H9 (cell line): ENCODE measurements around the gene BCKDHB. TPM values are rescaled to one million over a fixed set of nuclear protein-coding genes. Genes with fewer than 3 reads are reported as not detected.

ENCODE experiments used
- DNase-seq: peaks from one replicate; pipeline ENCODE4 v3.0.0-alpha.2; 2017
- H2AFZ ChIP-seq: one replicate; pipeline ENCODE4 v1.6.1; 2013; ENCODE audit warnings: mild to moderate bottlenecking, low read length, control low read depth, moderate library complexity
- H2AK5ac ChIP-seq: 2 replicates; pipeline ENCODE4 v1.6.1; 2013; ENCODE audit warnings: low read length, control low read depth, mixed read lengths; ENCODE audit not compliant: insufficient read length
- H2BK120ac ChIP-seq: one replicate; pipeline ENCODE4 v1.6.1; 2013; ENCODE audit warnings: low read depth, mild to moderate bottlenecking, low read length, control low read depth, inconsistent platforms; ENCODE audit not compliant: poor library complexity, severe bottlenecking
- H2BK12ac ChIP-seq: 2 replicates; pipeline ENCODE4 v1.6.1; 2013; ENCODE audit warnings: low read length, control low read depth, mixed read lengths, low read depth; ENCODE audit not compliant: insufficient read length
- H2BK15ac ChIP-seq: 2 replicates; pipeline ENCODE4 v1.6.1; 2013; ENCODE audit warnings: low read depth, low read length, control low read depth
- H2BK20ac ChIP-seq: one replicate; pipeline ENCODE4 v1.6.1; 2013; ENCODE audit warnings: low read depth, mild to moderate bottlenecking, low read length, control low read depth, inconsistent platforms; ENCODE audit not compliant: poor library complexity, severe bottlenecking
- H2BK5ac ChIP-seq: 2 replicates; pipeline ENCODE4 v1.6.1; 2013; ENCODE audit warnings: low read length, control low read depth, mixed read lengths; ENCODE audit not compliant: insufficient read length
- H3K14ac ChIP-seq: 2 replicates; pipeline ENCODE4 v1.6.1; 2013; ENCODE audit warnings: low read length, control low read depth; ENCODE audit not compliant: insufficient read depth
- H3K18ac ChIP-seq: 2 replicates; pipeline ENCODE4 v1.6.1; 2013; ENCODE audit warnings: low read depth, mild to moderate bottlenecking, mixed read lengths, low read length, control low read depth; ENCODE audit not compliant: insufficient read length
- H3K23ac ChIP-seq: 2 replicates; pipeline ENCODE4 v1.6.1; 2013; ENCODE audit warnings: low read length, control low read depth, mixed read lengths, low read depth; ENCODE audit not compliant: insufficient read length
- H3K23me2 ChIP-seq: 2 replicates; pipeline ENCODE4 v1.6.1; 2013; ENCODE audit warnings: low read depth, mild to moderate bottlenecking, mixed read lengths, low read length, control low read depth; ENCODE audit not compliant: insufficient read length, poor library complexity, severe bottlenecking
- H3K27ac ChIP-seq: 2 replicates; pipeline ENCODE4 v1.5.1; 2013; ENCODE audit warnings: low read length, control low read depth, mixed read lengths, low read depth; ENCODE audit not compliant: insufficient read length
- H3K27me3 ChIP-seq: 2 replicates; pipeline ENCODE4 v1.6.1; 2013; ENCODE audit warnings: low read length, control low read depth, inconsistent platforms; ENCODE audit not compliant: insufficient read depth
- H3K4ac ChIP-seq: 2 replicates; pipeline ENCODE4 v1.6.1; 2013; ENCODE audit warnings: low read depth, mild to moderate bottlenecking, control low read depth, inconsistent platforms, low read length, moderate library complexity
- H3K4me1 ChIP-seq: 2 replicates; pipeline ENCODE4 v1.6.1; 2013; ENCODE audit warnings: low read length, control low read depth, inconsistent platforms; ENCODE audit not compliant: insufficient read depth
- H3K4me2 ChIP-seq: 2 replicates; pipeline ENCODE4 v1.6.1; 2013; ENCODE audit warnings: low read length, control low read depth, mixed read lengths; ENCODE audit not compliant: insufficient read length, insufficient read depth
- H3K56ac ChIP-seq: 2 replicates; pipeline ENCODE4 v1.6.1; 2013; ENCODE audit warnings: low read depth, mild to moderate bottlenecking, mixed read lengths, low read length, control low read depth; ENCODE audit not compliant: insufficient read length
- H3K79me1 ChIP-seq: 2 replicates; pipeline ENCODE4 v1.6.1; 2013; ENCODE audit warnings: low read depth, mild to moderate bottlenecking, moderate library complexity, low read length, control low read depth, inconsistent platforms; ENCODE audit not compliant: insufficient read depth, poor library complexity, severe bottlenecking
- H3K79me2 ChIP-seq: 2 replicates; pipeline ENCODE4 v1.6.1; 2013; ENCODE audit warnings: low read length, control low read depth, inconsistent platforms; ENCODE audit not compliant: insufficient read depth
- H3K9ac ChIP-seq: 2 replicates; pipeline ENCODE4 v1.6.1; 2013; ENCODE audit warnings: low read length, control low read depth, mixed read lengths; ENCODE audit not compliant: insufficient read length; ENCODE audit errors: extremely low read depth
- H3K9me3 ChIP-seq: one replicate; pipeline ENCODE4 v1.6.1; 2013; ENCODE audit warnings: low read depth, low read length, inconsistent platforms; ENCODE audit not compliant: control insufficient read depth
- H3T11ph ChIP-seq: one replicate; pipeline ENCODE4 v1.6.1; 2013; ENCODE audit warnings: mild to moderate bottlenecking, low read length, control low read depth, inconsistent platforms
- H4K20me1 ChIP-seq: one replicate; pipeline ENCODE4 v1.6.1; 2013; ENCODE audit not compliant: control insufficient read depth, insufficient read length, insufficient read depth
- H4K5ac ChIP-seq: 2 replicates; pipeline ENCODE4 v1.6.1; 2013; ENCODE audit warnings: low read depth, mild to moderate bottlenecking, mixed read lengths, low read length, control low read depth; ENCODE audit not compliant: insufficient read length
- H4K8ac ChIP-seq: replicated peaks from 2 replicates; pipeline ENCODE4 v1.6.1; 2013; ENCODE audit warnings: low read length, control low read depth, mixed read lengths, low read depth; ENCODE audit not compliant: insufficient read length
- H4K91ac ChIP-seq: 2 replicates; pipeline ENCODE4 v1.6.1; 2013; ENCODE audit warnings: low read depth, mild to moderate bottlenecking, moderate library complexity, mixed read lengths, low read length, control low read depth; ENCODE audit not compliant: insufficient read length
- H3K27ac Mint-ChIP-seq, 3 experiments: 2 replicates in 2 of 3; 3 replicates in 1 of 3; pipeline ENCODE4 v1.8.0; 2020 to 2021; ENCODE audit warnings: mixed read lengths in 3 of 3, mild to moderate bottlenecking in 1 of 3, moderate library complexity in 1 of 3
- H3K27me3 Mint-ChIP-seq: 2 replicates; pipeline ENCODE4 v1.8.0; 2021; ENCODE audit warnings: low read depth, mild to moderate bottlenecking, moderate library complexity, mixed read lengths
- H3K36me3 Mint-ChIP-seq, 3 experiments: 2 replicates in 2 of 3; 3 replicates in 1 of 3; pipeline ENCODE4 v1.8.0; 2020 to 2021; ENCODE audit warnings: low read depth in 3 of 3, mixed read lengths in 3 of 3; ENCODE audit not compliant: insufficient read depth in 1 of 3
- H3K4me1 Mint-ChIP-seq, 2 experiments: 2 replicates each; pipeline ENCODE4 v1.8.0; 2020; ENCODE audit warnings: mixed read lengths in 2 of 2
- H3K4me3 Mint-ChIP-seq, 2 experiments: 2 replicates in 1 of 2; 3 replicates in 1 of 2; pipeline ENCODE4 v1.8.0; 2020 to 2021; ENCODE audit warnings: mild to moderate bottlenecking in 2 of 2, mixed read lengths in 2 of 2, moderate library complexity in 1 of 2
- H3K9me3 Mint-ChIP-seq, 2 experiments: 2 replicates in 1 of 2; 3 replicates in 1 of 2; pipeline ENCODE4 v1.8.0; 2020; ENCODE audit warnings: mild to moderate bottlenecking in 2 of 2, mixed read lengths in 2 of 2, moderate library complexity in 1 of 2
- WGBS: extraction: QIAGEN DNeasy Blood & Tissue Kit; methylation state at CpG from one replicate; pipeline ENCODE4 v1.1.7; 2013; ENCODE audit warnings: missing lambda C conversion rate, low lambda C conversion rate, mixed read lengths; ENCODE audit not compliant: insufficient read length; ENCODE audit errors: extremely low coverage; 5-methylcytosine and 5-hydroxymethylcytosine counted together
- total RNA-seq: library from RNA; stranded (reverse); gene quantifications from 2 replicates; pipeline ENCODE4 v1.2.1, GENCODE V29; 2021
- TF ChIP-seq, protein P1 (sequence below): fragments of 200-600 bp; sonication (generic); conservative IDR thresholded peaks from 3 replicates; pipeline ENCODE4 v1.8.0; 2021; ENCODE audit warnings: antibody characterized with exemption, mild to moderate bottlenecking

BCKDHB gene
- total RNA-seq, 1 experiment from 2014 or later, result 26.6 TPM

DNA sequence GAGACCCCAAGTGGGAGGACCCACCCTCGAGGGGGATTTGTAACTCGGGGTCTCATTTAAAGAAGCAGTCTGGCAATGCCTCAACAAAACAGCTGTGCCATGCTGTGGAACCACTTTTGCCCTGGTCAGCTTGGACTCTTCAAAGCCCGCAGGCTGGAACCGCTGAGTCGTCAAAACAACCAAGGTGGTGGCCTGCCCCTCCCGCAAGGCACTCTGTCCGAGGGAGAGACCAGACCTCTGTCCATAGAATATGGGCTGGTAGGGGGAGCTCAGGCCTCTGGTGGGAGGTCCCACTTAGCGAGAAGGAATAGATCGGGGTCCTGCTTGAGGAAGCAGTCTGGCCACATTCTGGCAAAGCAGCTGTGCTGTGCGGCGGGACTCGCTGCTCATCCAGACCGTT lies 208.1 kb downstream of the BCKDHB start:
- no peak overlapping the region for H3K14ac ChIP-seq

More for the DNA sequence above, 208.1 kb downstream of the BCKDHB start:
- Histone ChIP-seq H3K4me1 (no peaks in the 10 kb centered on the region; the same call in 1 of the 2 replicates), H3K56ac (no peak overlapping the region), H3K79me1 (no peaks in the 10 kb centered on the region), H2BK20ac (no peak overlapping the region), H3K27me3 (no peaks in the 10 kb centered on the region), H4K8ac (no peak overlapping the region), H3K4ac (no peak overlapping the region), H2BK12ac (no peak overlapping the region), H3K4me2 (no peak overlapping the region), H3K27ac (no peak overlapping the region), H3K79me2 (no peaks in the 10 kb centered on the region), H3K23ac (no peak overlapping the region), H2BK120ac (no peak overlapping the region), H3K18ac (no peak overlapping the region), H2AK5ac (no peak overlapping the region), H2BK5ac (no peak overlapping the region), H2BK15ac (no peak overlapping the region), H3K9me3 (no peaks in the 10 kb centered on the region), H4K91ac (no peak overlapping the region), H2AFZ (no peak overlapping the region), H3K23me2 (no peaks in the 10 kb centered on the region), H4K5ac (no peak overlapping the region), H4K20me1 (no peaks in the 10 kb centered on the region), H3T11ph (no peak overlapping the region), H3K9ac (no peak overlapping the region)
- no peak for DNase-seq
- no peak overlapping the region; a peak in 1 of 7 replicates for H3K27ac Mint-ChIP-seq
- H3K4me3 Mint-ChIP-seq, result no peak overlapping the region
- TF ChIP-seq, protein P1, sequence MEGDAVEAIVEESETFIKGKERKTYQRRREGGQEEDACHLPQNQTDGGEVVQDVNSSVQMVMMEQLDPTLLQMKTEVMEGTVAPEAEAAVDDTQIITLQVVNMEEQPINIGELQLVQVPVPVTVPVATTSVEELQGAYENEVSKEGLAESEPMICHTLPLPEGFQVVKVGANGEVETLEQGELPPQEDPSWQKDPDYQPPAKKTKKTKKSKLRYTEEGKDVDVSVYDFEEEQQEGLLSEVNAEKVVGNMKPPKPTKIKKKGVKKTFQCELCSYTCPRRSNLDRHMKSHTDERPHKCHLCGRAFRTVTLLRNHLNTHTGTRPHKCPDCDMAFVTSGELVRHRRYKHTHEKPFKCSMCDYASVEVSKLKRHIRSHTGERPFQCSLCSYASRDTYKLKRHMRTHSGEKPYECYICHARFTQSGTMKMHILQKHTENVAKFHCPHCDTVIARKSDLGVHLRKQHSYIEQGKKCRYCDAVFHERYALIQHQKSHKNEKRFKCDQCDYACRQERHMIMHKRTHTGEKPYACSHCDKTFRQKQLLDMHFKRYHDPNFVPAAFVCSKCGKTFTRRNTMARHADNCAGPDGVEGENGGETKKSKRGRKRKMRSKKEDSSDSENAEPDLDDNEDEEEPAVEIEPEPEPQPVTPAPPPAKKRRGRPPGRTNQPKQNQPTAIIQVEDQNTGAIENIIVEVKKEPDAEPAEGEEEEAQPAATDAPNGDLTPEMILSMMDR, result no peak
- peaks cover 6 to 14% of the 10 kb centered on the region in 2 experiments; a peak in 3 of 5 replicates for H3K9me3 Mint-ChIP-seq
- WGBS, result no CpG with 5 or more reads among the region's 13 CpGs
- peaks cover 6 to 39% (median 22%) of the 10 kb centered on the region in 3 experiments for H3K36me3 Mint-ChIP-seq
- peaks cover 11 to 12% of the 10 kb centered on the region in 2 experiments; a peak in 3 of 4 replicates for H3K4me1 Mint-ChIP-seq
- H3K27me3 Mint-ChIP-seq, result no peaks in the 10 kb centered on the region
